HepG2 (cell line): ENCODE results near the gene THPO. TPM values are rescaled to one million over a fixed set of nuclear protein-coding genes. Genes with fewer than 3 reads are reported as not detected.

Experiments used
- AFF4 ChIP-seq: sonication (generic); formaldehyde crosslinking; IDR thresholded peaks from 2 replicates; pipeline ENCODE4 v1.4.0; 2020; ENCODE audit warnings: missing genetic modification reagents
- ATF1 ChIP-seq: IDR thresholded peaks from 2 replicates; pipeline ENCODE4 v1.6.1; 2016; ENCODE audit warnings: mild to moderate bottlenecking, control low read depth
- FIP1L1 ChIP-seq: fragments of 200-400 bp; formaldehyde crosslinking; IDR thresholded peaks from 2 replicates; pipeline ENCODE4 v1.6.1; 2018; ENCODE audit warnings: low read depth, mild to moderate bottlenecking, low read length, moderate library complexity, borderline replicate concordance; ENCODE audit not compliant: insufficient read depth
- KAT2B ChIP-seq: fragments of 150-350 bp; IDR thresholded peaks from 2 replicates; pipeline ENCODE4 v1.6.1; 2014; ENCODE audit warnings: low read depth, low read length, borderline replicate concordance
- MAFK ChIP-seq, 2 experiments: IDR thresholded peaks in 1 of 2; conservative IDR thresholded peaks in 1 of 2; 2 replicates each; pipeline ENCODE4 v1.6.1; 2011; ENCODE audit warnings: improper control_type of control experiment in 2 of 2, low read length in 2 of 2
- MTA1 ChIP-seq: sonication (generic); formaldehyde crosslinking; IDR thresholded peaks from 2 replicates; pipeline ENCODE4 v1.4.0; 2020; ENCODE audit warnings: missing genetic modification reagents, mild to moderate bottlenecking, borderline replicate concordance
- MYNN ChIP-seq: sonication (generic); formaldehyde crosslinking; IDR thresholded peaks from 2 replicates; pipeline ENCODE4 v1.4.0; 2020; ENCODE audit warnings: mild to moderate bottlenecking, low read depth, missing genetic modification reagents
- NFKB2 ChIP-seq: sonication (generic); formaldehyde crosslinking; IDR thresholded peaks from 2 replicates; pipeline ENCODE4 v1.4.0; 2020; ENCODE audit warnings: missing genetic modification reagents, borderline replicate concordance
- PAX8 ChIP-seq: sonication (generic); formaldehyde crosslinking; IDR thresholded peaks from 2 replicates; pipeline ENCODE4 v1.8.0; 2022; ENCODE audit warnings: mild to moderate bottlenecking, missing genetic modification reagents, borderline replicate concordance
- SIX1 ChIP-seq: sonication (generic); formaldehyde crosslinking; IDR thresholded peaks from 2 replicates; pipeline ENCODE4 v1.4.0; 2020; ENCODE audit warnings: missing genetic modification reagents, borderline replicate concordance
- SOX5 ChIP-seq: IDR thresholded peaks from 2 replicates; pipeline ENCODE4 v1.6.1; 2016; ENCODE audit warnings: borderline replicate concordance
- TAF1 ChIP-seq: sonication (generic); formaldehyde crosslinking; IDR thresholded peaks from 2 replicates; pipeline ENCODE4 v1.4.0; 2020; ENCODE audit warnings: missing genetic modification reagents
- TFDP1 ChIP-seq: IDR thresholded peaks from 2 replicates; pipeline ENCODE4 v1.6.1; 2016; ENCODE audit warnings: missing compliant biosample characterization, missing genetic modification reagents, borderline replicate concordance
- TOE1 ChIP-seq: sonication (generic); formaldehyde crosslinking; IDR thresholded peaks from 2 replicates; pipeline ENCODE4 v1.4.0; 2020; ENCODE audit warnings: mild to moderate bottlenecking, missing genetic modification reagents
- XBP1 ChIP-seq: sonication (generic); formaldehyde crosslinking; IDR thresholded peaks from 2 replicates; pipeline ENCODE4 v1.5.0; 2020; ENCODE audit warnings: missing genetic modification reagents
- ZBTB42 ChIP-seq: sonication (generic); formaldehyde crosslinking; IDR thresholded peaks from 2 replicates; pipeline ENCODE4 v1.5.0; 2020; ENCODE audit warnings: mild to moderate bottlenecking, missing genetic modification reagents
- ZFP36 ChIP-seq: fragments of 150-350 bp; IDR thresholded peaks from 2 replicates; pipeline ENCODE4 v1.6.1; 2018; ENCODE audit warnings: borderline replicate concordance, low read length, low read depth; ENCODE audit not compliant: partially characterized antibody
- ZNF362 ChIP-seq: sonication (generic); formaldehyde crosslinking; IDR thresholded peaks from 2 replicates; pipeline ENCODE4 v1.4.0; 2020; ENCODE audit warnings: missing genetic modification reagents, mild to moderate bottlenecking, borderline replicate concordance
- ZNF430 ChIP-seq: sonication (generic); formaldehyde crosslinking; IDR thresholded peaks from 2 replicates; pipeline ENCODE4 v1.9.0; 2021; ENCODE audit warnings: mild to moderate bottlenecking, missing genetic modification reagents
- ZNF446 ChIP-seq: sonication (generic); formaldehyde crosslinking; IDR thresholded peaks from 2 replicates; pipeline ENCODE4 v1.5.0; 2020; ENCODE audit warnings: mild to moderate bottlenecking, missing genetic modification reagents
- ZNF564 ChIP-seq: sonication (generic); formaldehyde crosslinking; IDR thresholded peaks from 2 replicates; pipeline ENCODE4 v1.8.1; 2023; ENCODE audit warnings: mild to moderate bottlenecking, missing genetic modification reagents
- ZNF629 ChIP-seq: sonication (generic); formaldehyde crosslinking; conservative IDR thresholded peaks from 2 replicates; pipeline ENCODE4 v1.5.0; 2020; ENCODE audit warnings: missing genetic modification reagents
- ZNF724P ChIP-seq: sonication (generic); formaldehyde crosslinking; IDR thresholded peaks from 2 replicates; pipeline ENCODE4 v1.8.0; 2022; ENCODE audit warnings: missing genetic modification reagents, borderline replicate concordance
- ZNF841 ChIP-seq: sonication (generic); formaldehyde crosslinking; IDR thresholded peaks from 2 replicates; pipeline ENCODE4 v1.8.1; 2023; ENCODE audit warnings: missing genetic modification reagents, borderline replicate concordance
- polyA plus RNA-seq, 8 experiments: library from polyadenylated mRNA; depleted of rRNA in 3 of 8; stranded (reverse) in 7 of 8; unstranded in 1 of 8; fragments of >200 nt; fragmentation: Illumina TruSeq in 4 of 8; extraction: Trizol in 4 of 8; gene quantifications; 2 replicates each; pipeline versions ENCODE4 v1.2.1 to v1.2.3, GENCODE V29; 2011 to 2016; ENCODE audit warnings: low read depth in 4 of 8, missing spikeins in 1 of 8, mixed read lengths in 1 of 8; ENCODE audit not compliant: insufficient read depth in 1 of 8
- total RNA-seq, 5 experiments: library from RNA; depleted of rRNA; stranded (reverse); fragments of >200 nt; fragmentation: Illumina TruSeq; extraction: Trizol; gene quantifications; 2 replicates each; pipeline ENCODE4 v1.2.3, GENCODE V29; 2016; ENCODE audit warnings: low read depth in 1 of 5

THPO gene
- total and polyA plus RNA-seq, 2 of the 13 experiments (the other 11 are each of a cell fraction or from before 2014, with no cell fraction given): 2.8 to 4.8 TPM

GRCh38 chr3:184362668-184363546 is 15.1 kb downstream of the THPO start (continued):
- TF ChIP-seq ZNF362: peak; percentile 54
- TF ChIP-seq TOE1 (CRISPR knock-in tag): peak; percentile 38; the same call in 1 of the 2 replicates
- peak; percentile 81 for TF ChIP-seq TAF1 (CRISPR knock-in tag)
- TF ChIP-seq MTA1 (CRISPR knock-in tag): peak; percentile 70; the same call in 1 of the 2 replicates
- no peak for TF ChIP-seq MYNN (CRISPR knock-in tag)
- TF ChIP-seq ZFP36: no peak
- TF ChIP-seq ZBTB42 (CRISPR knock-in tag): no peak
- TF ChIP-seq TFDP1 (CRISPR knock-in tag): peak; percentile 55; the same call in 1 of the 2 replicates
- peak; percentile 76 for TF ChIP-seq AFF4 (CRISPR knock-in tag)
- TF ChIP-seq ZNF629 (CRISPR knock-in tag): peak; percentile 5; the same call in 1 of the 2 replicates
- TF ChIP-seq FIP1L1: no peak
- 0 out of 2 replicates have a peak, but pooled peaks have one; percentile 29 for TF ChIP-seq ATF1 (CRISPR knock-in tag)
- TF ChIP-seq SOX5: peak; percentile 68
- no peak for TF ChIP-seq KAT2B
- no peak; the same call in 1 of the 2 replicates for TF ChIP-seq SIX1 (CRISPR knock-in tag)
- TF ChIP-seq XBP1 (CRISPR knock-in tag): no peak
- peak; percentile 74 for TF ChIP-seq ZNF564 (CRISPR knock-in tag)
- no peak for TF ChIP-seq NFKB2 (CRISPR knock-in tag)
- TF ChIP-seq ZNF430 (CRISPR knock-in tag): peak; percentile 73; the same call in 1 of the 2 replicates
- TF ChIP-seq ZNF446: peak; percentile 74; the same call in 1 of the 2 replicates
- TF ChIP-seq ZNF724P (CRISPR knock-in tag): no peak; the same call in 1 of the 2 replicates
- peak; percentile 60; the same call in 1 of the 2 replicates for TF ChIP-seq ZNF841
- TF ChIP-seq PAX8 (CRISPR knock-in tag): peak; percentile 40; the same call in 1 of the 2 replicates
- no peak for TF ChIP-seq MAFK (conservative IDR thresholded peaks at IDR 0.05 in 1 of 2, IDR thresholded peaks at IDR 0.05 in 1 of 2; ENCODE audit: low read length in 2 of 2)
